ENCODE results near the gene CDKL4.
"Not testable (repeated sequence)": the region's sequence is repeated elsewhere in the genome, so short reads cannot be mapped to it uniquely, and the experiment has no call there.

Gene CDKL4

DNA sequence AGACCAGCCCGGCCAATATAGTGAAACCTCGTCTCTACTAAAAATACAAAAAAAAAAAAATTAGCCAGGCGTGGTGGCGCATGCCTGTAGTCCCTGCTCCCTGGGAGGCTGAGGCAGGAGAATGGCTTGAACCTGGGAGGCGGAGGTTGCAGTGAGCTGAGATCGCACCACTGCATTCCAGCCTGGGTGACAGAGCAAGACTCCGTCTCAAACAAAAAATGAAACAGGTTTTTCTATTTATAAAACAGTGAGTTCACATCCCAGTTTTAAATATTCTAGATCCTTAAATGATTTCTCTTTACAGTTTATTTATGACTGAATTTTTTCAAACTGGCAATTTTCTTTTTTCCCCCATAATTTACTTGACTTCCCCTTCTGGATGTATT lies 102.8 kb downstream of the CDKL4 start:
- DNase-seq = not testable (repeated sequence)

DNA sequence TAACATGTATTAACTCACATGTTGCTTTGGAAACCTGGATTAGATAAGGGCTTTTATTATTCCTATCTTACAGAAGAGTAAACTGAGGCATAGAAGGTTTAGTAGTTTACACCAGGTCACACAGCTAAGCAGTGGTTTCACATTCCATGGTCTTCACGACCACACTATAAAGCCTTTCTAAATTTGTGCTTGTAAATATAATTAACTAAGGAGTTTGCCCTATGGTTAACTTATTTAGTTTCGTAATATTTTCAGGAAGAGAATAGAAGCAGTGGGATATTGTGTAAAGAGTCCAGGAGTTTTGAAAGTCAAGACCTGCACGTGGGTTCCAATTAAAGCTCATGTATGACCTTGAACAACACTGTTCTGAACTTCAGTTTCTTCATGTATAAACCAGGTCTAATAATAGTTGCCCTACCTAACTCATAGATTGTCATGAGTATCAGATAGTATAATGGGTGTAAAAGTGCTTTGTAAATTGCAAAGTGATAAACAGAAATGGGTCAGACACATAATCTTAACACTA lies 103.4 kb downstream of the CDKL4 start:
- DNase-seq = no peak

DNA sequence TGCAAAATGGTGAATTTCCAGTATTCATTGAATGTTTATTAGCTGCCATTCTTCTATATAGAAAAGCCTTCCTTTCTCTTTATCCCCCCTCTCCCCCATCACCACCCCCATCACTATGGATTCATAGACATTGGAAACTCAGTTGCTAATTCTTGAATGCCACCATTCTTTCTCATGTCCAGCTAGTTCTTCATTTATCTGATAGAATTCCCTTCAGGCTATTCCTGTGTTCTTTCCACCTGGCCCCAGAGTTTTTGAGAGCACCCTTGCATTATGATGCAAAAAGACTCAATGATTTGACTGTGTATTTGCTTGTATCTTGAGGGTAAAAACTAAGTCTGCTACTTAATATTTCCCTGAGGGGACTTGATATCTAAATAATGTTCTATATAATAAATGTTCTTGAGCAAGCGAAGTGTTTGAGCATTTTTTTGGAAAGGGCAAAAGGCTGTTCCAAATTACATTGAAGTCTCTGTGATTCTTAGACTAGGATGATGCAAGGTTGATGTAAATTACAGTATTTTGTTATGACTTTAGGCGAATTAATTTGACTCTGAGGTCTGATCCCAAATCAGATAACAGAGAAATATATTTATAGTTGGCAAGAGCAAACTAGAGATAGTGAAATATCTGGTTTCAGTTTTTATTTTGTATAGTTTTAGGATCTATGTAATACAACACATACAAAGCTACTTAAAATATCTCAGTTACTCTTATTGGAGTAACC lies 104.1 kb downstream of the CDKL4 start:
- DNase-seq = no peak

DNA sequence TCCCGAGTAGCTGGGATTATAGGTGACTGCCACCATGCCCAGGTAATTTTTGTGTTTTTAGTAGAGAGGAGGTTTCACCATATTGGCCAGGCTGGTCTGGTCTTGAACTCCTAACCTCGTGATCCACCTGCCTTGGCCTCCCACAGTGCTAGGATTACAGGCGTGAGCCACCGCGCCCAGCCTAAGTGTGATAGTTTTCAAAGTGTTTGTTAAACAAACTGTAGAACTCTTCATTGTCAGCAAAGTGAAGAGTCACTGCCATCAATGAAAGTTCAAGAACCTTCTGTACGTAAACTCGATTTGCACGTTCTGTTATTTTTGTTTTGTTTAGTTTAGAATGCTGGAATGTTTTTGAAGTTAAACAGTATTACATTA lies 104.9 kb downstream of the CDKL4 start:
- no peak for DNase-seq

DNA sequence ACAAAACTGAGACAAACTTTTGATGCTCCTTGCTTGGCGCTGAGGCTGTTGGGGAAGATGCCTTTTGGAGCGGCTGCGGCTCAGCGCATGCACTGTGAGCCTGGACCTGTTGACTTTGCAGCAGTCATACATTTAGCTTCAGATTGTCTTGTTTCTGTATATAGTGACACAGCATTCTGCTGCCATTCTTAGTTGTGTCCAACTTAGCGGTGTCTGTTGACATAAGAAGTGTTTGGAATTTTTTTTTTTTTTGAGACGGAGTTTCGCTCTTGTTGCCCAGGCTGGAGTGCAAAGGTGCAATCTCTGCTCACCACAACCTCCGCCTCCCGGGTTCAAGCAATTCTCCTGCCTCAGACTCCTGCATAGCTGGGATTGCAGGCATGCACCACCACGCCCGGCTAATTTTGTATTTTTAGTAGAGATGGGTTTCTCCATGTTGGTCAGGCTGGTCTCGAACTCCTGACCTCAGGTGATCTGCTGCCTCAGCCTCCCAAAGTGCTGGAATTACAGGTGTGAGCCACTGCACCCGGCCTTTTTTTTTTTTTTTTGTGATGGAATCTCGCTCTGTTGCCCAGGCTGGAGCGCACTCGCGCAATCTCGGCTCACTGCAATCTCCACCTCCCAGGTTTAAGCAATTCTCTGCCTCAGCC lies 105.5 kb downstream of the CDKL4 start:
- not testable (repeated sequence) for DNase-seq

DNA sequence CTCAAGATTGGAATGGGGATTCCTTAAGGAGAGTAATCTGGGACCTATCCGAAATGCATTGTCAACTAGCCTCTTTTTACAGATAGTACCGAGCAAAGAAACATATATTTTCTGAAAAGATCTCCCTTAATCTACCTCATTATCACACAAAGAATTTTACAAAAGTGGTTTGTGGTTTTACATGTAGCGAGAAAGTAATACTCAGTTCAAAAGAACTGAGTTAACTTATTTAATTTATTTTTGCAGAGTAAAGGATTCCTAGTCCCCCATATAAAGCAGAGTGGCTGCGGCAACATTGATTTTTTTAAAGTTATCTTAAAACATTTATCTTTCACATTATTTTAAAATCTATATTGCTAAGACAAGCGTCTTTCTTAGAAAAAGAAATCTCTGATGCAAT lies 107.0 kb downstream of the CDKL4 start:
- DNase-seq = no peak

DNA sequence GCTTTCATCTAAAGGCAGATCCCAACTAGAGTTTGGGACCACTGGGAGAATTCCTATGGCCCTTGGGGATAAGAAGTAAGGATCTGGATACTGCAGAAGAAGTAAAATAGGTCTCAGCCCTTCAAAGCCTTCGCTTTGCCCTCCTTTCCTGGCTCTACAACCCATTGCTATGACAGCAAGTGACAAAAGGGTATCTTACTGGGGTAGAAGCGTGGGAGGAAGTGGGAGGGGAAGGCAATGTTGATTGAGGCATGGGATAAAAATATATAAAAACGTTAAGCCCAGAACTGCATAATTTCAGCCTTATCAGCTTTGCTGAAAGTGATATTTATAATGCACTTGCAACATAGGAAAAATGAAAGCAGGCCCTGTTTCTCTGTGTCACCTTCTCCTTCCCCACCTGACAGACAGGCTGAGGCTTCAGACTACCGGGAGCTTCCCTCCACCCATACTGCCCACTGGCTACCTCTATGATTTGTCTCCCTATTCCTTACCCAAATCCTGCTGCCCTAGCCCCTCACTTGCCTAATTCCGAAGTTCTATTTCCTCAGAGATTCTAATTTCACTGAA lies 108.0 kb downstream of the CDKL4 start:
- DNase-seq = no peak

DNA sequence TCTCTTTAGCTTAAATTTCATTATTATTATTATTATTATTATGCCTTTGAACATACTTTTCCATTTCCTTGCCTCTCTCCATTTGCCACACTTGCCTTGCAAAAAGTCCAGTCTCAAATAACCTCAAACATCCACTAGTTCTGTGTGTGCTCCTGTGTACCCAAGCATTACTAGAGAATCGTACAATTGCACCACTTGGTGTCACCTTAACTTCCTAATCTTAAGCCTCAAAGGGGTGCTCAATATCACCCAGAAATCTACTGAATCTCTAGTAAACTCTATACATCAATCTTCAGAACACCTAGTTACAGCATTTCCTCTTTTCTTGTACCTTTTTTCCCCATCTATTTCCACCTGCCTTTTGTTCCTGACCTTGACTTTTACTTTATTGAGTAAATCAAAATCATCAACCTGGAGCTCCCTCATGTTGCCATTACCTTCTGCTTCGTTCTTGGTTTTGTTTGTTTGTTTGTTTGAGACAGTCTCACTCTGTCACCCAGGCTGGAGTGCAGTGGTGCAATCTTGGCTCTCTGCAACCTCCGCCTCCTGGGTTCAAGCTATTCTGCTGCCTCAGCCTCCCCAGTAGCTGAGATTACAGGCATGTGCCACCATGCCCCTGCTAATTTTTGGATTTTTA lies 110.4 kb downstream of the CDKL4 start:
- no peak for DNase-seq

DNA sequence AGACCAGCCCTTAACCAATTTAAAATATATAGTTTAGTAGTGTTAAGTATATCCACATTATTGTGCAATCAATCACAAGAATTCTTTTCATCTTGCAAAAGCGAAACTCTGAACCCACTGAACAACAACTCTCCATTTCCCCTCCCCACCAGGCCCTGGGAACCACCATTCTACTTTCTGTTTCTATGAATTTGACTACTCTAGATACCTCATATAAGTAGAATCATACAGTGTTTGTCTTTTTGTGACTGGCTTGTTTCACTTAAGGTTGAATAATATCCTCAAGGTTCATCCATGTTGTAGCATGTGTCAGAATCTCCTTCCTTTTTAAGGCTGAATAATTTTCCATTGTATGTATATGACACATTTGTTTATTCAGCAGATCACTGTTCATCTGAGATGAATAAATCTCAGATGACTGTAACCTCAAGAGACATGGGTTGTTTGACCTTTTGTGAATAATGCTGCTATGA lies 114.8 kb downstream of the CDKL4 start:
- peak; percentile 19 for DNase-seq

DNA sequence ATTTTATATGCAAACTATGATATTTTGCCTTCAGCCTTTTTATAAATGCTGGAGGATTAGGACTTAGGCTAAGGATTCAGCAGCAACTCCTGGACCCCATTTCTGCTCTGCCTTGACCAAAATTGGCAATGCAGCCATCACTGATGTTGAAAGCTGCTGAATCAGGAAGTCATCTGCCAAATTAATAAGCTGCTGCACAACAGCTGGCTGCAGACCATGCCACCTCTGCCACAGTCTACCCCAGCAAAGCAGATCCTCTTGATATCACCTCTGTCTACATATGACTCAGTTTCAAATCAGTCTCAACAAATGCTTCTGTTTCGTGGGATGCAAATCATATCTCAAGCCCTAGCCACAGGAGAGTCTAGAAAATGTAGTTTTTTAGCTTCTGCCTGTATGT lies 115.8 kb downstream of the CDKL4 start:
- DNase-seq = peak; percentile 44
